Mesenchymal stem cell (in vitro differentiated cells and primary cell): ENCODE measurements around the gene DSC3.

Experiments used
- DNase-seq: peaks from one replicate; pipeline ENCODE4 v3.0.0-alpha.2; 2013
- H2AFZ ChIP-seq: one replicate; pipeline ENCODE4 v1.6.1; 2013; ENCODE audit warnings: low read depth, mild to moderate bottlenecking, control low read depth, inconsistent platforms, low read length, moderate library complexity
- H2AK5ac ChIP-seq: 2 replicates; pipeline ENCODE4 v1.6.1; 2013; ENCODE audit warnings: low read length, moderate library complexity, mild to moderate bottlenecking, inconsistent platforms; ENCODE audit not compliant: severe bottlenecking
- H2BK120ac ChIP-seq: one replicate; pipeline ENCODE4 v1.6.1; 2013; ENCODE audit warnings: low read depth, mild to moderate bottlenecking, inconsistent platforms, low read length, moderate library complexity
- H2BK12ac ChIP-seq, 2 experiments: one replicate each; pipeline ENCODE4 v1.6.1; 2013; ENCODE audit warnings: inconsistent platforms in 2 of 2, low read length in 2 of 2, mild to moderate bottlenecking in 2 of 2, moderate library complexity in 2 of 2, control low read depth in 1 of 2
- H2BK15ac ChIP-seq: one replicate; pipeline ENCODE4 v1.6.1; 2013; ENCODE audit warnings: mild to moderate bottlenecking, low read depth, inconsistent platforms; ENCODE audit not compliant: poor library complexity, severe bottlenecking
- H2BK5ac ChIP-seq: 2 replicates; pipeline ENCODE4 v1.6.1; 2013; ENCODE audit warnings: low read depth, mild to moderate bottlenecking, low read length, control low read depth, inconsistent platforms; ENCODE audit not compliant: poor library complexity, severe bottlenecking
- H3K14ac ChIP-seq, 2 experiments: one replicate each; pipeline ENCODE4 v1.6.1; 2013; ENCODE audit warnings: inconsistent platforms in 2 of 2, low read length in 2 of 2, control low read depth in 1 of 2, mild to moderate bottlenecking in 1 of 2, moderate library complexity in 1 of 2
- H3K18ac ChIP-seq, 2 experiments: one replicate each; pipeline ENCODE4 v1.6.1; 2013; ENCODE audit warnings: inconsistent platforms in 2 of 2, low read length in 2 of 2, control low read depth in 1 of 2, low read depth in 1 of 2, mild to moderate bottlenecking in 1 of 2
- H3K23ac ChIP-seq, 2 experiments: one replicate each; pipeline ENCODE4 v1.6.1; 2013; ENCODE audit warnings: inconsistent platforms in 2 of 2, low read length in 2 of 2, mild to moderate bottlenecking in 2 of 2, moderate library complexity in 2 of 2, control low read depth in 1 of 2
- H3K27ac ChIP-seq: 2 replicates; pipeline ENCODE4 v1.5.1; 2013; ENCODE audit warnings: mild to moderate bottlenecking, moderate library complexity, low read length, control low read depth, inconsistent platforms; ENCODE audit not compliant: poor library complexity, severe bottlenecking
- H3K27me3 ChIP-seq, 2 experiments: 2 replicates each; pipeline versions ENCODE4 v1.6.1 to v1.7.0; 2013; ENCODE audit warnings: low read length in 2 of 2, mild to moderate bottlenecking in 2 of 2, moderate library complexity in 2 of 2, control low read depth in 1 of 2, inconsistent platforms in 1 of 2; ENCODE audit not compliant: control insufficient read depth in 1 of 2, insufficient read depth in 1 of 2
- H3K36me3 ChIP-seq, 2 experiments: 2 replicates each; pipeline versions ENCODE4 v1.6.1 to v1.7.0; 2013; ENCODE audit warnings: low read length in 2 of 2, control low read depth in 1 of 2, inconsistent platforms in 1 of 2, low read depth in 1 of 2, mild to moderate bottlenecking in 1 of 2; ENCODE audit not compliant: insufficient read depth in 2 of 2, control insufficient read depth in 1 of 2
- H3K4ac ChIP-seq, 2 experiments: one replicate each; pipeline ENCODE4 v1.6.1; 2013; ENCODE audit warnings: inconsistent platforms in 2 of 2, low read length in 2 of 2, mild to moderate bottlenecking in 2 of 2, moderate library complexity in 2 of 2, control low read depth in 1 of 2, low read depth in 1 of 2
- H3K4me1 ChIP-seq: 2 replicates; pipeline ENCODE4 v1.6.1; 2013; ENCODE audit warnings: low read depth, low read length, control low read depth; ENCODE audit not compliant: control insufficient read depth, insufficient read depth
- H3K4me2 ChIP-seq: 2 replicates; pipeline ENCODE4 v1.6.1; 2013; ENCODE audit warnings: low read length, mild to moderate bottlenecking, inconsistent platforms; ENCODE audit not compliant: poor library complexity, severe bottlenecking
- H3K4me3 ChIP-seq, 2 experiments: 2 replicates each; pipeline versions ENCODE4 v1.5.1 to v1.7.0; 2013; ENCODE audit warnings: low read length in 2 of 2, mild to moderate bottlenecking in 2 of 2, control low read depth in 1 of 2, low read depth in 1 of 2; ENCODE audit not compliant: insufficient read depth in 1 of 2
- H3K79me1 ChIP-seq: replicated peaks from 2 replicates; pipeline ENCODE4 v1.6.1; 2013; ENCODE audit warnings: mild to moderate bottlenecking, control low read depth, low read length, inconsistent platforms; ENCODE audit not compliant: poor library complexity, severe bottlenecking
- H3K9ac ChIP-seq: 2 replicates; pipeline ENCODE4 v1.7.0; 2013; ENCODE audit warnings: mild to moderate bottlenecking, low read length, moderate library complexity
- H3K9me3 ChIP-seq: 2 replicates; pipeline ENCODE4 v1.7.0; 2013; ENCODE audit warnings: mild to moderate bottlenecking, low read length; ENCODE audit not compliant: control insufficient read depth
- H4K8ac ChIP-seq: one replicate; pipeline ENCODE4 v1.6.1; 2013; ENCODE audit warnings: inconsistent platforms, mild to moderate bottlenecking, low read length, moderate library complexity
- H4K91ac ChIP-seq: one replicate; pipeline ENCODE4 v1.6.1; 2013; ENCODE audit warnings: mild to moderate bottlenecking, low read length, inconsistent platforms
- WGBS: methylation state at CpG from one replicate; pipeline ENCODE4 v1.1.7; 2013; ENCODE audit warnings: mixed read lengths; 5-methylcytosine and 5-hydroxymethylcytosine counted together

The DSC3 gene

DNA sequence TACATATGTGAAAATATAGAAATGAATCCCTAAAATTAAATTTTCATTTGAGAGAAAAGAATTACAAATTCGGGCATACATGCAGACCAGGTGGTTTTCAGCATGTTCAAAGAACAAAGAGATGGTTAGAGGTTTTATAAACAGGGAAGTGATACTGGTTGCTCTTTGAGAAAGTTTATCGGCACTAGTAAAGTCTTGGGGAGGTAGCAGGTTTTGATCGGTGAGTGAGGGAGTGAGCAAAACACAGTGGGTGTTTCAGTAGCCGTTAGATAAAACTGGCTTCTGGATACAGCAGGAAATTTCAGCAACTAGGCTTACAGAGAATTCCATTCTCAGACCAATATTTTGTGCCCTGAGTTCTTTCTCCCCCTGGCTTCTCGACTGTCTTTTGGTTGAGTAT is 51.1 kb downstream of the DSC3 start:
- peaks cover 0 to 3% of the 10 kb centered on the region in 2 experiments for H3K36me3 ChIP-seq
- no peak overlapping the region for H3K27ac ChIP-seq
- H4K8ac ChIP-seq: no peak overlapping the region
- H2BK5ac ChIP-seq: no peak overlapping the region
- no peak overlapping the region for H3K23ac ChIP-seq
- no peak overlapping the region for H3K4me3 ChIP-seq
- H3K14ac ChIP-seq: no peak overlapping the region
- no peak overlapping the region for H4K91ac ChIP-seq
- H2BK120ac ChIP-seq: no peak overlapping the region
- no peaks in the 10 kb centered on the region for H3K27me3 ChIP-seq
- H3K4me2 ChIP-seq: no peak overlapping the region
- DNase-seq: no peak
- no peak overlapping the region for H3K18ac ChIP-seq
- H3K4ac ChIP-seq: no peak overlapping the region
- H3K9me3 ChIP-seq: no peaks in the 10 kb centered on the region
- H2AK5ac ChIP-seq: no peak overlapping the region
- WGBS: 95% methylated on average over 5 of the region's 5 CpGs
- H2BK12ac ChIP-seq: no peak overlapping the region
- no peak overlapping the region for H2AFZ ChIP-seq
- no peaks in the 10 kb centered on the region for H3K4me1 ChIP-seq
- no peak overlapping the region for H3K9ac ChIP-seq
- H2BK15ac ChIP-seq: no peak overlapping the region
- peaks cover 2% of the 10 kb centered on the region for H3K79me1 ChIP-seq

DNA sequence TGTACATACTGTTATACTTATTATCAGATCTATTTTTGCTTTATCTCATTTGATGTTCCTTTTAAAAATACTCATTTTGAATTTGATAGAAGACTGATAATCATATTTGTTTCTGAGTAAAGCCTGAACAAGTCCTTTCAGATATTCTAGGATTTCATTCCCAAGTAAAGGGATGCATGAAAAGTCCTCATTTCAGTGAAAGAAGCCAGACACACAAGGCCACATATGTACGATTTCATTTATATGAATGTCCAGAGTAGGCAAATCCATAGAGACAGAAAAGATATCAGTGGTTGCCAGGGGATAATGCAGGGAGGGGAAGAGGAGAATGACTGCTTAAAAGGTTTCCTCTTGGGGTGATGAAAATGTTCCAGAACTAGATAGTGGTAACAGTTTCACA is 53.4 kb downstream of the DSC3 start:
- Histone ChIP-seq H3K9ac (no peak overlapping the region), H3K4me3 (no peak overlapping the region), H4K91ac (no peak overlapping the region), H3K23ac (no peak overlapping the region), H3K9me3 (no peaks in the 10 kb centered on the region), H3K36me3 (no peaks in the 10 kb centered on the region), H3K79me1 (no peaks in the 10 kb centered on the region), H3K4me1 (peaks cover 3% of the 10 kb centered on the region), H3K4me2 (no peak overlapping the region), H3K18ac (no peak overlapping the region), H2BK15ac (no peak overlapping the region), H3K14ac (no peak overlapping the region), H2AK5ac (no peak overlapping the region), H2BK120ac (no peak overlapping the region), H3K27me3 (no peaks in the 10 kb centered on the region), H2BK5ac (no peak overlapping the region), H3K27ac (no peak overlapping the region), H4K8ac (no peak overlapping the region), H2AFZ (no peak overlapping the region), H2BK12ac (no peak overlapping the region), H3K4ac (no peak overlapping the region)
- WGBS: 91% methylated on average over 1 of the region's 1 CpG
- DNase-seq: no peak

DNA sequence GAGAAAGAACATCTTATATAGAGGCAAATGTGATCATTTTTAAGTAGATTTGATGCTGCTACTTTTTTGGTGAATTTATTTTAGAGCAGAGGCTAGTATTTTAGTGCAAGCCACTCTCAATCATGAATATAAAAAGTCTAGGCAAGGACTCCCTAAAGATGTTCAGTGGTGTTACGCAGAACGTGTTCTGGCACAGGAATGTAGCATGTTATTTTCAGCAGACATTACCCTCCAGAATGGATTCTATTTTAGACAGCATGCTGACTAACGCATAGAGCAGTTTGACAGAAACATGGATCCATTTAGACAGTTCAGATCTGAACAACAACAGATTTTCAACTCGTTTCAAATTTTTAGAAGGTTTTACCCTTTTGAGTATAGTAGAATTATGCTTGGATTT is 54.1 kb downstream of the DSC3 start:
- Histone ChIP-seq H3K4me3 (no peak overlapping the region), H3K27ac (no peak overlapping the region), H3K79me1 (no peaks in the 10 kb centered on the region), H3K9me3 (no peaks in the 10 kb centered on the region), H3K4ac (no peak overlapping the region), H2AFZ (no peak overlapping the region), H3K18ac (no peak overlapping the region), H2BK15ac (no peak overlapping the region), H3K4me1 (peaks cover 3% of the 10 kb centered on the region), H2AK5ac (no peak overlapping the region), H3K14ac (no peak overlapping the region), H3K4me2 (no peak overlapping the region), H4K8ac (no peak overlapping the region), H2BK12ac (no peak overlapping the region), H3K36me3 (no peaks in the 10 kb centered on the region), H2BK120ac (no peak overlapping the region), H2BK5ac (no peak overlapping the region), H3K23ac (no peak overlapping the region), H3K27me3 (no peaks in the 10 kb centered on the region), H3K9ac (no peak overlapping the region), H4K91ac (no peak overlapping the region)
- DNase-seq: no peak
- WGBS: 86% methylated on average over 3 of the region's 4 CpGs

DNA sequence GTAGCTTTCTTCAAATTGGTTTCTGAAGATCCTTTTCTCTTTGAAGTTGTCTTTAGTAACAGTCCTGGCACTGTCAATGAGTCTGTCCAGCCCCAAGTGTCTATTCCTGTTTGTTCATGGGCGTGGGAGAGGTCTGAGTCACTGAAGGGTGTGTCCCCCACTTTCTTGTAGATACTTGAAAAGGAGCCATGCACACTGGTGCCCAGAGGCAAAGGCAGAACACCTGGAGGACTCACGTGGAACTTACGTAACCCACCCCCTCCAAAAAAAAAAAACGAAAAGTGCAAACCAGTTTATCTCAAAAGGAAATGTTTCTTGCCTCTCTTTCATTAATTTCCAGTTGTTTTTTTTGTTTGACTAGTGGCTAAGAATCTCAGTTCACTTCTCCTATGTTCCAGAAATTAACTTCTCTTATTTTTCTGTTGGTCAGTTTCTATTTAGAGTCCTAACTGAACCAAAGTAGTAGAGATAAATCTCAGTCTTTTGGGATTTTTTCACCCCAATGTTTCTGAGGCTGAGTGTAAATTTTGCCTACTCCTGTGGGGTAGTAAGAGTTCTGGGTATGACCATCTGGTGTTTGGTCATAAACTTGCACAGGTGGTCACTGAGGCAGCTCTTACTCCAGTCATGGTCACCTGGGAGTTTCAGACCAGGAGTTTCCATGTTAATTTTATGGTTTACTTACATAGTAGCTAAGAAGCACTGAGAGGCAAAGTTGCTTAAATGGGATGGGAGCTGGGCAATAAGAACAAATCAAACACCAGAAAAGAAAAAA is 54.9 kb downstream of the DSC3 start:
- no peak overlapping the region for H2AK5ac ChIP-seq
- H3K4me1 ChIP-seq: peaks cover 3% of the 10 kb centered on the region
- no peak overlapping the region for H4K8ac ChIP-seq
- no peak overlapping the region for H2AFZ ChIP-seq
- H3K79me1 ChIP-seq: no peaks in the 10 kb centered on the region
- no peak overlapping the region for H3K23ac ChIP-seq
- H2BK15ac ChIP-seq: no peak overlapping the region
- no peaks in the 10 kb centered on the region for H3K27me3 ChIP-seq
- H3K4me2 ChIP-seq: no peak overlapping the region
- H3K36me3 ChIP-seq: no peaks in the 10 kb centered on the region
- 74% methylated on average over 3 of the region's 4 CpGs for WGBS
- no peak for DNase-seq
- H2BK120ac ChIP-seq: no peak overlapping the region
- no peak overlapping the region for H3K4ac ChIP-seq
- H3K18ac ChIP-seq: no peak overlapping the region
- H3K9me3 ChIP-seq: no peaks in the 10 kb centered on the region
- H3K27ac ChIP-seq: no peak overlapping the region
- H3K14ac ChIP-seq: no peak overlapping the region
- no peak overlapping the region for H3K9ac ChIP-seq
- no peak overlapping the region for H3K4me3 ChIP-seq
- H2BK12ac ChIP-seq: no peak overlapping the region
- H4K91ac ChIP-seq: no peak overlapping the region
- no peak overlapping the region for H2BK5ac ChIP-seq
